Liver (tissue), 9 donors: ENCODE measurements around the gene SGSH. TPM values are rescaled to one million over a fixed set of nuclear protein-coding genes. Genes with fewer than 3 reads are reported as not detected.

Source experiments
- DNase-seq: peaks from one replicate; pipeline ENCODE4 v3.0.0-alpha.2; 2017; ENCODE audit warnings: low spot score
- H3K27ac ChIP-seq, 2 donors: one replicate each; pipeline ENCODE4 v1.7.0; 2013; ENCODE audit warnings: inconsistent platforms in 2 of 2, low read length in 2 of 2, control low read depth in 1 of 2, low read depth in 1 of 2, mild to moderate bottlenecking in 1 of 2
- H3K27me3 ChIP-seq, 4 donors: one replicate each; pipeline versions ENCODE4 v1.6.1 to v1.7.0; 2013; ENCODE audit warnings: low read length in 3 of 4, inconsistent platforms in 1 of 4, mild to moderate bottlenecking in 1 of 4, moderate library complexity in 1 of 4; ENCODE audit not compliant: control insufficient read depth in 4 of 4, insufficient read depth in 4 of 4
- H3K36me3 ChIP-seq, 4 donors: one replicate each; pipeline versions ENCODE4 v1.6.1 to v1.7.0; 2013; ENCODE audit warnings: low read length in 3 of 4, mild to moderate bottlenecking in 3 of 4, low read depth in 1 of 4, moderate library complexity in 1 of 4; ENCODE audit not compliant: control insufficient read depth in 4 of 4, insufficient read depth in 3 of 4
- H3K4me1 ChIP-seq, 4 donors: one replicate each; pipeline versions ENCODE4 v1.6.1 to v1.7.0; 2013; ENCODE audit warnings: low read length in 3 of 4, mild to moderate bottlenecking in 3 of 4, moderate library complexity in 1 of 4; ENCODE audit not compliant: control insufficient read depth in 4 of 4, insufficient read depth in 4 of 4
- H3K4me3 ChIP-seq, 3 donors: one replicate each; pipeline versions ENCODE4 v1.6.1 to v1.7.0; 2013; ENCODE audit warnings: low read length in 3 of 3, control low read depth in 1 of 3, low read depth in 1 of 3, mild to moderate bottlenecking in 1 of 3
- H3K9ac ChIP-seq, 2 donors: one replicate each; pipeline ENCODE4 v1.7.0; 2013; ENCODE audit warnings: low read length in 2 of 2, mild to moderate bottlenecking in 2 of 2, moderate library complexity in 2 of 2, control low read depth in 1 of 2, low read depth in 1 of 2
- H3K9me3 ChIP-seq, 4 donors: one replicate each; pipeline versions ENCODE4 v1.6.1 to v1.7.0; 2013; ENCODE audit warnings: low read length in 3 of 4; ENCODE audit not compliant: control insufficient read depth in 4 of 4
- EGR1 ChIP-seq, 2 donors: IDR thresholded peaks; 2 replicates each; pipeline ENCODE4 v1.6.1; 2016 to 2018; ENCODE audit warnings: antibody characterized with exemption in 2 of 2, low read depth in 2 of 2
- FOXA1 ChIP-seq: IDR thresholded peaks from 2 replicates; pipeline ENCODE4 v1.6.1; 2016; ENCODE audit warnings: antibody characterized with exemption
- FOXA2 ChIP-seq: IDR thresholded peaks from 2 replicates; pipeline ENCODE4 v1.6.1; 2016; ENCODE audit warnings: antibody characterized with exemption
- GABPA ChIP-seq, 2 donors: IDR thresholded peaks in 1 of 2; conservative IDR thresholded peaks in 1 of 2; 2 replicates each; pipeline ENCODE4 v1.6.1; 2016; ENCODE audit warnings: antibody characterized with exemption in 2 of 2, mild to moderate bottlenecking in 1 of 2, moderate library complexity in 1 of 2
- HNF4A ChIP-seq, 2 donors: conservative IDR thresholded peaks; 2 replicates each; pipeline ENCODE4 v1.6.1; 2016; ENCODE audit warnings: antibody characterized with exemption in 2 of 2, mild to moderate bottlenecking in 2 of 2
- HNF4G ChIP-seq: IDR thresholded peaks from 2 replicates; pipeline ENCODE4 v1.6.1; 2016; ENCODE audit warnings: antibody characterized with exemption
- JUND ChIP-seq, 2 donors: IDR thresholded peaks; 2 replicates each; pipeline ENCODE4 v1.6.1; 2016; ENCODE audit warnings: antibody characterized with exemption in 2 of 2
- NR2F2 ChIP-seq: IDR thresholded peaks from 2 replicates; pipeline ENCODE4 v1.6.1; 2016; ENCODE audit warnings: antibody characterized with exemption
- RAD21 ChIP-seq, 2 donors: IDR thresholded peaks; 2 replicates each; pipeline ENCODE4 v1.6.1; 2016; ENCODE audit warnings: antibody characterized with exemption in 2 of 2, mild to moderate bottlenecking in 2 of 2
- RXRA ChIP-seq, 2 donors: IDR thresholded peaks; 2 replicates each; pipeline ENCODE4 v1.6.1; 2017 to 2018; ENCODE audit warnings: antibody characterized with exemption in 2 of 2, mild to moderate bottlenecking in 1 of 2
- SP1 ChIP-seq: IDR thresholded peaks from 2 replicates; pipeline ENCODE4 v1.6.1; 2018; ENCODE audit warnings: antibody characterized with exemption, mild to moderate bottlenecking
- TAF1 ChIP-seq: conservative IDR thresholded peaks from 2 replicates; pipeline ENCODE4 v1.6.1; 2016; ENCODE audit warnings: antibody characterized with exemption, mild to moderate bottlenecking
- YY1 ChIP-seq: IDR thresholded peaks from 2 replicates; pipeline ENCODE4 v1.6.1; 2016; ENCODE audit warnings: antibody characterized with exemption, mild to moderate bottlenecking
- WGBS: extraction: QIAGEN DNeasy Blood & Tissue Kit; methylation state at CpG from one replicate; pipeline ENCODE4 v1.1.7; 2013; 5-methylcytosine and 5-hydroxymethylcytosine counted together
- polyA plus RNA-seq, 2 donors: library from polyadenylated mRNA; stranded (reverse) in 1 of 2; unstranded in 1 of 2; fragments of 200-250 nt in 1 of 2; fragments of >200 nt in 1 of 2; fragmentation: Nextera tagmentation in 1 of 2; extraction: Ambion mirVana in 1 of 2; gene quantifications; one replicate each; pipeline versions ENCODE4 v1.2.1 to v1.2.3, GENCODE V29; 2013 to 2015
- total RNA-seq, 2 donors: library from RNA; depleted of rRNA; stranded (reverse); fragments of >200 nt; gene quantifications; one replicate each; pipeline ENCODE4 v1.2.3, GENCODE V29; 2014
- TF ChIP-seq, protein P1 (sequence below): IDR thresholded peaks from 2 replicates; pipeline ENCODE4 v1.6.1; 2016; ENCODE audit warnings: antibody characterized with exemption
- TF ChIP-seq, protein P2 (sequence below): IDR thresholded peaks from 2 replicates; pipeline ENCODE4 v1.6.1; 2016; ENCODE audit warnings: antibody characterized with exemption
- TF ChIP-seq, protein P3 (sequence below): IDR thresholded peaks from 2 replicates; pipeline ENCODE4 v1.6.1; 2016; ENCODE audit warnings: antibody characterized with exemption, mild to moderate bottlenecking
- TF ChIP-seq, protein P4 (sequence below): IDR thresholded peaks from 2 replicates; pipeline ENCODE4 v1.6.1; 2016; ENCODE audit warnings: antibody characterized with exemption
- TF ChIP-seq, protein P5 (sequence below): fragments of 150-350 bp; IDR thresholded peaks from 2 replicates; pipeline ENCODE4 v1.5.1; 2017; ENCODE audit warnings: improper control_type of control experiment, low read depth, low read length; ENCODE audit not compliant: missing input control
- donor health status: healthy.
- donor health status: healthy.
- donor health status: healthy.
- donor health status: healthy.
- donor health status: healthy.

The SGSH gene
- total and polyA plus RNA-seq, 4 donors, result 5.8 to 19.8 (median 12.9) TPM

DNA sequence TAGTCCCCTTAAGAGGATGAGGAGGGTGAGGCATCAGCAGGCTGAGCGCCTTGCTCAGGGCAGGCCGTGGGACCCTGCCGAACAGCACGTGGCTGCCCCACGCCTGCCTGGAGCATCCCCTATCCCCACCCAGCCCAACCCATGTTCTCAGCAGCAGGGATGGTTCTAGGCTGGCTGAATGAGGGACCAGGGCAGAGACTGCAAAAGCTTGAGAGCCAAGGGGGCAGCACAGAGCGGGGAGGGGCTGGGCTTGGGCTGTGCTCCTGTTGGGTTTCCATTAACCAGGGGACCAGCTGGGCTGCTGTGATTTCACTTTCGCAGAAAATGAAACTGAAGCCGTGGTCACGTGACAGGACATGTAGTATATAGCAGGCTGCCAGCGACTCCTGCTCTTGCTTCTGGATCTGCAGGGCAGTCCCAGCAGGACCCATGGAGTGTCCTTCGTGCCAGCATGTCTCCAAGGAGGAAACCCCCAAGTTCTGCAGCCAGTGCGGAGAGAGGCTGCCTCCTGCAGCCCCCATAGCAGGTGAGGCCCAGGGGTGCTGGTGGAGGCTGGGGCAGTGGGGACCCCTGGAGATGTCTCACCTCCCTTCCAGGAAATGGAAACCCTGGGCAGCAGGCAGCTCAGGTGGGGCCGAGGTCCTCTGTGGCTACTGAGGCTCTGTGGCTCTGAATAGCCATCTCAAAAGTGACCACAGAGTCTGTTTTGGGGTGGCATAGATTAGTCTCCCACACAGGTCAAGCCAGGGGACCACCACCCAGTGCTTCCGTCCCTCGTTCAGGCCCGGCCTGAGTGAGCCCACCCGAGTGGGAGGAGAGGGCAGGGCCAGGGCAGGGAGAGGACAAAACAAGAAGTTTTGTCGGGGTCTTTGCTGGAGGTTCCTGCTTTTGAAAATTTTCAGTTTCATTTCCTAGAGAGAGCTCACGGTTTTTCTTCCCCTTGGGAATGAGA lies 43.4 kb upstream of the SGSH start:
- TF ChIP-seq NR2F2, result no peak
- TF ChIP-seq RXRA (IDR thresholded peaks at IDR 0.05), result peak; percentile 19 to 46
- no peak for TF ChIP-seq TAF1
- TF ChIP-seq, protein P1, sequence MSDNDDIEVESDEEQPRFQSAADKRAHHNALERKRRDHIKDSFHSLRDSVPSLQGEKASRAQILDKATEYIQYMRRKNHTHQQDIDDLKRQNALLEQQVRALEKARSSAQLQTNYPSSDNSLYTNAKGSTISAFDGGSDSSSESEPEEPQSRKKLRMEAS, result peak; percentile 63
- TF ChIP-seq, protein P2, sequence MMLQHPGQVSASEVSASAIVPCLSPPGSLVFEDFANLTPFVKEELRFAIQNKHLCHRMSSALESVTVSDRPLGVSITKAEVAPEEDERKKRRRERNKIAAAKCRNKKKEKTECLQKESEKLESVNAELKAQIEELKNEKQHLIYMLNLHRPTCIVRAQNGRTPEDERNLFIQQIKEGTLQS, result no peak
- no peak for TF ChIP-seq FOXA1
- TF ChIP-seq YY1, result peak; percentile 64
- peak; percentile 15 to 25 for TF ChIP-seq HNF4A (conservative IDR thresholded peaks at IDR 0.05)
- no peak for TF ChIP-seq FOXA2
- no peak for TF ChIP-seq EGR1 (IDR thresholded peaks at IDR 0.05; ENCODE audit: low read depth in 2 of 2)
- TF ChIP-seq SP1, result peak; percentile 65
- TF ChIP-seq HNF4G, result no peak
- peak in 1 of 2 donors; percentile 32 for TF ChIP-seq GABPA (IDR thresholded peaks at IDR 0.05 in 1 of 2, conservative IDR thresholded peaks at IDR 0.05 in 1 of 2)
- TF ChIP-seq, protein P3, sequence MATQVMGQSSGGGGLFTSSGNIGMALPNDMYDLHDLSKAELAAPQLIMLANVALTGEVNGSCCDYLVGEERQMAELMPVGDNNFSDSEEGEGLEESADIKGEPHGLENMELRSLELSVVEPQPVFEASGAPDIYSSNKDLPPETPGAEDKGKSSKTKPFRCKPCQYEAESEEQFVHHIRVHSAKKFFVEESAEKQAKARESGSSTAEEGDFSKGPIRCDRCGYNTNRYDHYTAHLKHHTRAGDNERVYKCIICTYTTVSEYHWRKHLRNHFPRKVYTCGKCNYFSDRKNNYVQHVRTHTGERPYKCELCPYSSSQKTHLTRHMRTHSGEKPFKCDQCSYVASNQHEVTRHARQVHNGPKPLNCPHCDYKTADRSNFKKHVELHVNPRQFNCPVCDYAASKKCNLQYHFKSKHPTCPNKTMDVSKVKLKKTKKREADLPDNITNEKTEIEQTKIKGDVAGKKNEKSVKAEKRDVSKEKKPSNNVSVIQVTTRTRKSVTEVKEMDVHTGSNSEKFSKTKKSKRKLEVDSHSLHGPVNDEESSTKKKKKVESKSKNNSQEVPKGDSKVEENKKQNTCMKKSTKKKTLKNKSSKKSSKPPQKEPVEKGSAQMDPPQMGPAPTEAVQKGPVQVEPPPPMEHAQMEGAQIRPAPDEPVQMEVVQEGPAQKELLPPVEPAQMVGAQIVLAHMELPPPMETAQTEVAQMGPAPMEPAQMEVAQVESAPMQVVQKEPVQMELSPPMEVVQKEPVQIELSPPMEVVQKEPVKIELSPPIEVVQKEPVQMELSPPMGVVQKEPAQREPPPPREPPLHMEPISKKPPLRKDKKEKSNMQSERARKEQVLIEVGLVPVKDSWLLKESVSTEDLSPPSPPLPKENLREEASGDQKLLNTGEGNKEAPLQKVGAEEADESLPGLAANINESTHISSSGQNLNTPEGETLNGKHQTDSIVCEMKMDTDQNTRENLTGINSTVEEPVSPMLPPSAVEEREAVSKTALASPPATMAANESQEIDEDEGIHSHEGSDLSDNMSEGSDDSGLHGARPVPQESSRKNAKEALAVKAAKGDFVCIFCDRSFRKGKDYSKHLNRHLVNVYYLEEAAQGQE, result peak; percentile 60
- no peak for TF ChIP-seq JUND (IDR thresholded peaks at IDR 0.05)
- TF ChIP-seq, protein P4, sequence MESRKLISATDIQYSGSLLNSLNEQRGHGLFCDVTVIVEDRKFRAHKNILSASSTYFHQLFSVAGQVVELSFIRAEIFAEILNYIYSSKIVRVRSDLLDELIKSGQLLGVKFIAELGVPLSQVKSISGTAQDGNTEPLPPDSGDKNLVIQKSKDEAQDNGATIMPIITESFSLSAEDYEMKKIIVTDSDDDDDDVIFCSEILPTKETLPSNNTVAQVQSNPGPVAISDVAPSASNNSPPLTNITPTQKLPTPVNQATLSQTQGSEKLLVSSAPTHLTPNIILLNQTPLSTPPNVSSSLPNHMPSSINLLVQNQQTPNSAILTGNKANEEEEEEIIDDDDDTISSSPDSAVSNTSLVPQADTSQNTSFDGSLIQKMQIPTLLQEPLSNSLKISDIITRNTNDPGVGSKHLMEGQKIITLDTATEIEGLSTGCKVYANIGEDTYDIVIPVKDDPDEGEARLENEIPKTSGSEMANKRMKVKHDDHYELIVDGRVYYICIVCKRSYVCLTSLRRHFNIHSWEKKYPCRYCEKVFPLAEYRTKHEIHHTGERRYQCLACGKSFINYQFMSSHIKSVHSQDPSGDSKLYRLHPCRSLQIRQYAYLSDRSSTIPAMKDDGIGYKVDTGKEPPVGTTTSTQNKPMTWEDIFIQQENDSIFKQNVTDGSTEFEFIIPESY, result no peak
- TF ChIP-seq, protein P5, sequence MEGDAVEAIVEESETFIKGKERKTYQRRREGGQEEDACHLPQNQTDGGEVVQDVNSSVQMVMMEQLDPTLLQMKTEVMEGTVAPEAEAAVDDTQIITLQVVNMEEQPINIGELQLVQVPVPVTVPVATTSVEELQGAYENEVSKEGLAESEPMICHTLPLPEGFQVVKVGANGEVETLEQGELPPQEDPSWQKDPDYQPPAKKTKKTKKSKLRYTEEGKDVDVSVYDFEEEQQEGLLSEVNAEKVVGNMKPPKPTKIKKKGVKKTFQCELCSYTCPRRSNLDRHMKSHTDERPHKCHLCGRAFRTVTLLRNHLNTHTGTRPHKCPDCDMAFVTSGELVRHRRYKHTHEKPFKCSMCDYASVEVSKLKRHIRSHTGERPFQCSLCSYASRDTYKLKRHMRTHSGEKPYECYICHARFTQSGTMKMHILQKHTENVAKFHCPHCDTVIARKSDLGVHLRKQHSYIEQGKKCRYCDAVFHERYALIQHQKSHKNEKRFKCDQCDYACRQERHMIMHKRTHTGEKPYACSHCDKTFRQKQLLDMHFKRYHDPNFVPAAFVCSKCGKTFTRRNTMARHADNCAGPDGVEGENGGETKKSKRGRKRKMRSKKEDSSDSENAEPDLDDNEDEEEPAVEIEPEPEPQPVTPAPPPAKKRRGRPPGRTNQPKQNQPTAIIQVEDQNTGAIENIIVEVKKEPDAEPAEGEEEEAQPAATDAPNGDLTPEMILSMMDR, result no peak
- TF ChIP-seq RAD21 (IDR thresholded peaks at IDR 0.05), result peak; percentile 44 to 64
- WGBS, result 15% methylated on average over 19 of the region's 19 CpGs
- DNase-seq, result peak; percentile 71
- peak overlapping the region; percentile 43 to 66 (median 54) for H3K4me3 ChIP-seq
- no peaks in the 10 kb centered on the region for H3K9me3 ChIP-seq
- peaks cover 14 to 40% (median 33%) of the 10 kb centered on the region in 4 donors for H3K4me1 ChIP-seq
- peaks cover 0 to 4% (median 2%) of the 10 kb centered on the region in 4 donors for H3K36me3 ChIP-seq
- no peaks in the 10 kb centered on the region for H3K27me3 ChIP-seq
- peak overlapping the region; percentile 16 to 76 for H3K9ac ChIP-seq
- H3K27ac ChIP-seq, result peak overlapping the region; percentile 99 to 100
